AG09309 (cell line): Measurements from ENCODE around the gene MMP1.

Source experiments
- DNase-seq: peaks from one replicate; pipeline ENCODE4 v3.0.0-alpha.2; 2010; ENCODE audit warnings: low read depth
- H3K4me3 ChIP-seq: 2 replicates; pipeline ENCODE4 v1.5.1; 2011; ENCODE audit warnings: mild to moderate bottlenecking, low read depth, low read length, moderate library complexity; ENCODE audit not compliant: control insufficient read depth
- TF ChIP-seq, protein P1 (sequence below): IDR thresholded peaks from 2 replicates; pipeline ENCODE4 v1.5.1; 2011; ENCODE audit warnings: mild to moderate bottlenecking, low read depth, low read length, inconsistent platforms; ENCODE audit not compliant: insufficient read depth, control insufficient read depth; ENCODE audit errors: missing control alignments

The MMP1 gene

DNA sequence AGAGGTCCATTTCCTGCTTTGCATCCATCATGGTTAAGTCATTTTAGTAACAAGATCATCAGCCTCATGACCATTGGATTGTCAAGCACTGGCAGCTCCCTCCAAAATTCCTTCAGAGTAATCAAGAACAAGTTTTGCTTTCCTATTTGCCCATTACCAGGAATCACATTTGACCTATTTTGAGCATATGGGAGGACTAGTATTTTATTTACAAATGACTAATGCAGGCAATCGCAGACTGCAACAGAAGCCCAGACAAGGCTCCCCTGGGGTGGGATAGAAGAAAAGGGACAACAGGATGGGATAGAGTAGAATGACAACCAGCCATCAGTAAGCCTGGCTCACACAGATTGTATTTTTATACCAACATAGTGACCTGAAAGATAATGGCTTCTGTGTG is 26.6 kb downstream of the MMP1 start:
- no peak for DNase-seq
- no peak overlapping the region for H3K4me3 ChIP-seq
- TF ChIP-seq, protein P1, sequence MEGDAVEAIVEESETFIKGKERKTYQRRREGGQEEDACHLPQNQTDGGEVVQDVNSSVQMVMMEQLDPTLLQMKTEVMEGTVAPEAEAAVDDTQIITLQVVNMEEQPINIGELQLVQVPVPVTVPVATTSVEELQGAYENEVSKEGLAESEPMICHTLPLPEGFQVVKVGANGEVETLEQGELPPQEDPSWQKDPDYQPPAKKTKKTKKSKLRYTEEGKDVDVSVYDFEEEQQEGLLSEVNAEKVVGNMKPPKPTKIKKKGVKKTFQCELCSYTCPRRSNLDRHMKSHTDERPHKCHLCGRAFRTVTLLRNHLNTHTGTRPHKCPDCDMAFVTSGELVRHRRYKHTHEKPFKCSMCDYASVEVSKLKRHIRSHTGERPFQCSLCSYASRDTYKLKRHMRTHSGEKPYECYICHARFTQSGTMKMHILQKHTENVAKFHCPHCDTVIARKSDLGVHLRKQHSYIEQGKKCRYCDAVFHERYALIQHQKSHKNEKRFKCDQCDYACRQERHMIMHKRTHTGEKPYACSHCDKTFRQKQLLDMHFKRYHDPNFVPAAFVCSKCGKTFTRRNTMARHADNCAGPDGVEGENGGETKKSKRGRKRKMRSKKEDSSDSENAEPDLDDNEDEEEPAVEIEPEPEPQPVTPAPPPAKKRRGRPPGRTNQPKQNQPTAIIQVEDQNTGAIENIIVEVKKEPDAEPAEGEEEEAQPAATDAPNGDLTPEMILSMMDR: no peak

DNA sequence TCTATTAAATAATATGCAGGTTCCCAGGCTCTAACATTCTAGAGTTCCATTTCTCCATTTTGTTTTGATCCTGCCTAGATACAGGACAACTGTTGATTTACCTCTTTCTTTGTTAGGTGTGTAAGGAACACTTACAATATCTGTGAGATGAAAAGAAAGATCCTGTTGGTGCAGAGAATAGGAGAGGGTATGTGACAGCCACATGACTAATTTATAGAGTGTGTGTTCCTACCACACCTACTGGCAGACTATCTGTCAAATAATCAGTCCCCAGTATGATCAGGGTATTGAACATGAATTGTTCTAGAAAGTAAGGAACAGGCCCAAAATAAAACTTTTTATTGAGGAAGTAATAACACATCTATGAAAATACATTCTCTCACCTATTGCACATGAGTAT is 27.8 kb downstream of the MMP1 start:
- no peak for DNase-seq
- no peak overlapping the region for H3K4me3 ChIP-seq
- TF ChIP-seq, protein P1: no peak

DNA sequence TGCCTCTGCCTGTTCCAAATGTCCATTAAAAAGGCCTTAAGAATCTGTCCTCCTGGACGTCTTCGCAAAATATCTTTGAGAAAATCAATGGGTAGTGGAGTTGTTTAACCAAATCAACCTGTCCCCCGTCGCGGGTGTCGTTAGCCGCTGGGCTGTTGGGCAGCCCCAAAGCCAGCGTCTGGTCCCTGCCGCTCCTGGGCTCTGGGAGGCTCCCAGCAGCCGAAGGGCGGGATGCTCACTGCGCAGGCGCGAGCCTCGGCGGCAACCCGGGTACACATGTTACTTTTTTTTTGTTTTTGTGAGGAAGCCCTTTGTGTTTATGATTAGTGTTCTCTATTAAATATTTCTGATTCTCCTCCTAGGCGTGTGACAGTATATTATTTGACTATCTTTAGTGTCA is 30.2 kb downstream of the MMP1 start:
- TF ChIP-seq, protein P1: no peak
- H3K4me3 ChIP-seq: no peak overlapping the region
- no peak for DNase-seq

DNA sequence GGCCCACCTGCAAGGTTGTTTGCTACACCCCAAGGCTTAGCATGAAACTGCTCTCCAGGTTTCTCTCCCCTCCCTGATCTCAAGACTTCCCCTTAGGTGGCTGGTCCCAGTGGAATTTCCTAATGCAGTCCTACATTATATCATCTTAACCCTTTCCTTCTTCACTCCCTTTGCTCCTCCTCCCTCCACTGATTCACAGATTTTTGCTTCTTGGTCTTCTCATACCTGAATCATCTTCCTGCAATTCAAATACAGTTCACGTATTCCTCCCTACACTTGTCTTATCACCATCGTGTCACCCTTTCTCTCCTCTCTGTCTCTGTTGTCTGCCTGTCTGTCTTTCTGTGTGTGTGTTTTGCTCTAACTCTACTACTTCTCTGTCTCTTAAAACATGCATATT is 34.5 kb downstream of the MMP1 start:
- no peak for DNase-seq
- H3K4me3 ChIP-seq: no peak overlapping the region
- TF ChIP-seq, protein P1: no peak

DNA sequence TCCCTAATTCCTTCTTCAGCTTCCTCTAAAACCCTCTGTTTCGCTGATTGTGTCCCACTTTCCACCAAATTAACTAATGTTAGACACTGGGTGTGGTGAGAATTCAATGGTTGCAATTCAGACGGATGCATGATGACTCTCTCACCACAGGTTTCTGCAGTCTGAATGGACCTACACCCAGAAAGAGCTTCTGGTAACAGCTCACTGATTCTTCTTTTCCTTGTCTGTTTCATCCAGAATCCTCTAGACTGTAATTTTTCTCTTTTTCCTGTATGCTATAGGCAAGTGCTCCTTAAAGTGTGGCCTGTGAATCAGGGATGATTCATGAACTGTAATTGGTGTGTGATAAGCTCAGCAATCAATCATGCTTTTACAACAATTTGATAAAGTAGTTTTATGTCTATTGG is 35.6 kb downstream of the MMP1 start:
- DNase-seq: peak; percentile 3

DNA sequence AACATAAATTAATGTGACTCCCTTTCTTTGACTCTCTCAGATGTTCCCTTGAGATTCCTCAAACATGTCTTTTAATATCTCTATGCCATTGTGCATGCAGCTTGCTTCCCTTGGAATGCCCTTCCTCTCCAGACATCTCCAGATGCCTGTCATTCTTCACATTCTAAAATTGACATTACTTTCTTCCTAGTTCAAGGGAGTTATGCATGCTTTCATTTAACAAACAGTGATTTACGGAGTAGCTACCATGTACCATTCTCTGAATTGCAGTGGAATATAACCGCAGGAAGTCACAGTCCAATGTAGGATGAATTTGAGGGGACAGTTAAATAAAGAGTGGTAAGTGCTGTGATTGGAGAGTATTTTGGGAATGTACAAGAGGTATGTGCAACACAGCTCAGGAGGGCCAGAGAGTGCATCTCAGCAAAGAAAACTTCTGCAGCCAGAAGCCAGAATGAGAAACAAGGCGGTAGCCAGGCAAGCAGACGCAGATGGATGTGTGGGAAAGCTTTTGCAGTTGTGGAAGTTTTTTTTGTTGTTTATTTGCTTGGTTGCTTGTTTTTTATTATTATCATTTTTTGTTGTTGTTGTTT is 36.2 kb downstream of the MMP1 start:
- TF ChIP-seq, protein P1: no peak
- no peak for DNase-seq
- H3K4me3 ChIP-seq: no peak overlapping the region

More for the DNA sequence above, 35.6 kb downstream of the MMP1 start:
- H3K4me3 ChIP-seq: no peak overlapping the region
- TF ChIP-seq, protein P1: no peak
